GM23248 (cell line): Measurements from ENCODE around the gene SRSF7.
"Not testable (repeated sequence)": the region's sequence is repeated elsewhere in the genome, so short reads cannot be mapped to it uniquely, and the experiment has no call there.

ENCODE experiments used
- EZH2 ChIP-seq: fragments of 200-600 bp; sonication (generic); IDR thresholded peaks from 2 replicates; pipeline ENCODE4 v1.6.1; 2018; ENCODE audit warnings: antibody characterized with exemption, mild to moderate bottlenecking; ENCODE audit not compliant: insufficient read depth, poor library complexity, severe bottlenecking
- EZH2phosphoT487 ChIP-seq: fragments of 200-600 bp; sonication (generic); IDR thresholded peaks from 2 replicates; pipeline ENCODE4 v1.6.1; 2018; ENCODE audit warnings: antibody characterized with exemption, moderate library complexity, mild to moderate bottlenecking, low read depth; ENCODE audit not compliant: insufficient read depth

DNA sequence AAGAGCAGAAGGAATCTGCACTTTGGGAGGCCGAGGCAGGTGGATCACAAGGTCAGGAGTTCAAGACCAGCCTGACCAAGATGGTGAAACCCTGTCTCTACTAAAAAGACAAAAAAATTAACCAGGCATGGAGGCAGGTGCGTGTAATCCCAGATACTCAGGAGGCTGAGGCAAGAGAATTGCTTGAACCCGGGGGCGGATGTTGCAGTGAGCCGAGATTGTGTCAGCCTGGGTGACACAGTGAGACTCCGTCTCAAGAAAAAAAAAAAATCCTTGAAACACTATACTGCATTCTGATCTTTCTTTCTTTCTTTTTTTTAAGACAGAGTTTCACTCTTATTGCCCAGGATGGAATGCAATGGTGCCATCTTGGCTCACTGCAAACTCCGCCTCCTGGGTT lies 43.9 kb upstream of the SRSF7 start:
- TF ChIP-seq EZH2phosphoT487, EZH2: not testable (repeated sequence)
